Adrenal gland (tissue), 12 donors: ENCODE data around the gene NOL9. TPM values are rescaled to one million over a fixed set of nuclear protein-coding genes. Genes with fewer than 3 reads are reported as not detected.
A peak's percentile ranks its signal among the peaks of the same experiment; 100 is the strongest.
"Not testable (repeated sequence)": the region's sequence is repeated elsewhere in the genome, so short reads cannot be mapped to it uniquely, and the experiment has no call there.

ENCODE experiments used
- DNase-seq, 7 donors: peaks; one replicate each; pipeline ENCODE4 v3.0.0-alpha.2; 2019 to 2020
- H3K27ac ChIP-seq, 5 donors: fragments of 200-600 bp; sonication (generic) in 4 of 5; 1 replicate in 3 of 5; 2 replicates in 2 of 5; pipeline versions ENCODE4 v1.5.1 to v1.8.0; 2016 to 2020; ENCODE audit warnings: mild to moderate bottlenecking in 1 of 5
- H3K27me3 ChIP-seq: fragments of 200-600 bp; 2 replicates; pipeline ENCODE4 v1.8.0; 2021
- H3K36me3 ChIP-seq, 2 donors: fragments of 200-600 bp; replicated peaks in 1 of 2; 1 replicate in 1 of 2; 2 replicates in 1 of 2; pipeline versions ENCODE4 v1.5.1 to v1.8.0; 2018 to 2022
- H3K4me1 ChIP-seq, 2 donors: fragments of 200-600 bp; replicated peaks in 1 of 2; 1 replicate in 1 of 2; 2 replicates in 1 of 2; pipeline versions ENCODE4 v1.5.1 to v1.8.0; 2018 to 2021
- H3K4me3 ChIP-seq, 4 donors: fragments of 200-600 bp; sonication (generic) in 3 of 4; one replicate each; pipeline ENCODE4 v1.5.1; 2016 to 2018
- H3K9me3 ChIP-seq, 3 donors: fragments of 200-600 bp; sonication (generic) in 1 of 3; replicated peaks in 1 of 3; 1 replicate in 2 of 3; 2 replicates in 1 of 3; pipeline versions ENCODE4 v1.5.1 to v1.8.0; 2016 to 2021
- POLR2A ChIP-seq, 2 donors: fragments of 450-650 bp; IDR thresholded peaks; one replicate each; pipeline ENCODE4 v1.6.1; 2017; ENCODE audit warnings: antibody characterized with exemption in 2 of 2, mild to moderate bottlenecking in 2 of 2, moderate library complexity in 1 of 2
- WGBS, 4 donors: extraction: QIAGEN DNeasy Blood & Tissue Kit in 2 of 4; methylation state at CpG; one replicate each; pipeline versions ENCODE4 v1.1.5 to v1.1.7; 2013 to 2017; 5-methylcytosine and 5-hydroxymethylcytosine counted together
- intact Hi-C, 2 donors: fragments of 100-400 bp; cut with DNase I; formaldehyde crosslinking; loops; one replicate each; pipeline versions ENCODE4 v1.14.1 to v1.15.0; 2022 to 2023
- polyA plus RNA-seq, 3 donors: library from polyadenylated mRNA; stranded (reverse); fragments of 200-250 nt in 2 of 3; fragments of 350-450 nt in 1 of 3; fragmentation: Illumina TruSeq in 1 of 3; extraction: RNeasy Lipid Tissue Mini Kit (QIAGEN cat#74804) in 1 of 3; gene quantifications; one replicate each; pipeline ENCODE4 v1.2.3, GENCODE V29; 2013 to 2014
- total RNA-seq, 9 donors: library from RNA; depleted of rRNA in 4 of 9; stranded (reverse); fragments of >200 nt in 4 of 9; fragments of 120-200 nt in 1 of 9; fragmentation: NEBNext Ultra II Directional in 1 of 9; extraction: Animal tissue kit (Norgen Biotek cat#: 25700) in 1 of 9; gene quantifications; one replicate each; pipeline versions ENCODE4 v1.1.0 to v1.2.4, GENCODE V29; 2013 to 2023
- TF ChIP-seq, protein P1 (sequence below), 6 experiments: fragments of 450-650 bp in 4 of 6; fragments of 200-600 bp in 2 of 6; sonication (generic) in 1 of 6; IDR thresholded peaks; 1 replicate in 5 of 6; 2 replicates in 1 of 6; pipeline versions ENCODE4 v1.5.1 to v1.8.0; 2016 to 2021; ENCODE audit warnings: antibody characterized with exemption in 6 of 6, mild to moderate bottlenecking in 2 of 6, moderate library complexity in 1 of 6
- donor health status: healthy with polysubstance abuse.
- donor health status: Bipolar disorder and iron deficiency.
- donor health status: DM: yes; HTN: yes; CAD: no.
- donor health status: DM: no; HTN: no; CAD: no.
- donor health status: DM: no; HTN: no; CAD: no.
- donor health status: DM: yes; HTN: yes; CAD: no.

NOL9 gene
- total and polyA plus RNA-seq, 12 donors = 5.9 to 39.7 (median 19.7) TPM

- intact Hi-C loops = no loop called here
- Histone ChIP-seq H3K9me3 (no peaks in the 10 kb centered on the region), H3K27me3 (no peaks in the 10 kb centered on the region), H3K36me3 (no peaks in the 10 kb centered on the region), H3K4me3 (no peak overlapping the region), H3K4me1 (peaks cover 31 to 63% of the 10 kb centered on the region in 2 donors), H3K27ac (peak overlapping the region in 2 of 5 donors; percentile 45 to 62)
- no peak for DNase-seq
- 27 to 70% (median 67%) methylated on average over 4 of the region's 4 CpGs for WGBS, 4 donors
- no peak for TF ChIP-seq POLR2A (IDR thresholded peaks at IDR 0.05)
- TF ChIP-seq, protein P1, sequence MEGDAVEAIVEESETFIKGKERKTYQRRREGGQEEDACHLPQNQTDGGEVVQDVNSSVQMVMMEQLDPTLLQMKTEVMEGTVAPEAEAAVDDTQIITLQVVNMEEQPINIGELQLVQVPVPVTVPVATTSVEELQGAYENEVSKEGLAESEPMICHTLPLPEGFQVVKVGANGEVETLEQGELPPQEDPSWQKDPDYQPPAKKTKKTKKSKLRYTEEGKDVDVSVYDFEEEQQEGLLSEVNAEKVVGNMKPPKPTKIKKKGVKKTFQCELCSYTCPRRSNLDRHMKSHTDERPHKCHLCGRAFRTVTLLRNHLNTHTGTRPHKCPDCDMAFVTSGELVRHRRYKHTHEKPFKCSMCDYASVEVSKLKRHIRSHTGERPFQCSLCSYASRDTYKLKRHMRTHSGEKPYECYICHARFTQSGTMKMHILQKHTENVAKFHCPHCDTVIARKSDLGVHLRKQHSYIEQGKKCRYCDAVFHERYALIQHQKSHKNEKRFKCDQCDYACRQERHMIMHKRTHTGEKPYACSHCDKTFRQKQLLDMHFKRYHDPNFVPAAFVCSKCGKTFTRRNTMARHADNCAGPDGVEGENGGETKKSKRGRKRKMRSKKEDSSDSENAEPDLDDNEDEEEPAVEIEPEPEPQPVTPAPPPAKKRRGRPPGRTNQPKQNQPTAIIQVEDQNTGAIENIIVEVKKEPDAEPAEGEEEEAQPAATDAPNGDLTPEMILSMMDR (IDR thresholded peaks at IDR 0.05) = no peak
Observed at GRCh38 chr1:6494627-6495026, 59.7 kb downstream of the NOL9 start.

DNA sequence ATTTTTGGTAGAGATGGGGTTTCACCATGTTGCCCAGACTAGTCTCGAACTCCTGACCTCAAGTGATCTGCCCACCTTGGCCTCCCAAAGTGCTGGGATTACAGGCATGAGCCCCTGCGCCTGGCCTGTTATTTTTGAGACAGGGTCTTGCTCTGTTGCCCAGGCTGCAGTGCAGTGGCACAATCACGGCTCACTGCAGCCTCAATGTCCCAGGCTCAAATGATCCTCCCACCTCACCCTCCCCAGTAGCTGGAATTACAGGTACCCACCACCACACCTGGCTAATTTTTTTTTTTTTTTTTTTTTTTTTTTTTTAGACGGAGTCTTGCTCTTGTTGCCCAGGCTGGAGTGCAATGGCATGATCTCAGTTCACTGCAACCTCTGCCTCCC, 60.5 kb downstream of the NOL9 start:
- H3K27ac ChIP-seq, H3K9me3 ChIP-seq, intact Hi-C loops, H3K36me3 ChIP-seq, H3K27me3 ChIP-seq, DNase-seq, H3K4me3 ChIP-seq: not testable (repeated sequence)
- WGBS, 4 donors = 79 to 93% (median 85%) methylated on average over 3 to 4 of the region's 4 CpGs
- H3K4me1 ChIP-seq = peaks cover 31 to 61% of the 10 kb centered on the region in 2 donors

DNA sequence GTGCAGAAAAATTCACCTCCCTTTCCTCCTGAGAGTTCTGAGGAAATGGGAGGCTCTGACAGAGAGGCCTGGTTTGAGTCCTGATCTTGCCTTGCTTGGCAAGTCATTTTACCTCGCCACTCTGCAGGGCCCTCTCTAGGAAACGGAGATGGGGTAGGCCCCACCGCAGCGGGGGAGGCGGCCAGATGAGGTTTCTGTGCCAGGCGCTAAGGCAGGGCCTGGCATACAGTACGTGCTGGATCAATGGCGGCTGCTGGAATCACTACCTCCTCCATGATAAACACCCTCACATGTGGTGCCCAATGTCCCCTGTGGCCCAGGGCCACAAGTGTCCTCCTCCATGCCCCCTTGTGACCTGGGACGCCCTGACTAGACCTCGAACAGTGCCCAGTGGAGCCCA, 62.3 kb downstream of the NOL9 start:
- Histone ChIP-seq H3K27ac (peak overlapping the region in 3 of 5 donors; percentile 74 to 81 (median 79)), H3K4me3 (no peak overlapping the region), H3K4me1 (peaks cover 25 to 48% of the 10 kb centered on the region in 2 donors), H3K9me3 (no peaks in the 10 kb centered on the region), H3K36me3 (no peaks in the 10 kb centered on the region), H3K27me3 (no peaks in the 10 kb centered on the region)
- TF ChIP-seq, protein P1 (IDR thresholded peaks at IDR 0.05) = no peak
- no peak for TF ChIP-seq POLR2A (IDR thresholded peaks at IDR 0.05)
- 60 to 69% (median 67%) methylated on average over 4 to 10 of the region's 10 CpGs for WGBS, 4 donors
- peak in 1 of 7 donors; percentile 30 for DNase-seq
- intact Hi-C loops = no loop called here

GRCh38 chr1:6491480-6491962, 62.8 kb downstream of the NOL9 start, which contains the start of gene PLEKHG5:
Gene PLEKHG5 (minus strand): TSS chr1:6491667. CDS start chr1:6477571, 14,096 bp downstream.
- Histone ChIP-seq H3K36me3 (no peaks in the 10 kb centered on the region), H3K9me3 (no peaks in the 10 kb centered on the region), H3K27ac (peak within 1 kb of the TSS in 4 of 5 donors; percentile 56 to 81 (median 76)), H3K4me3 (peak within 1 kb of the TSS; percentile 10 to 86 (median 67)), H3K27me3 (no peaks in the 10 kb centered on the region), H3K4me1 (peaks cover 22 to 47% of the 10 kb centered on the region in 2 donors)
- 45 to 57% (median 48%) methylated on average over 5 to 6 of the region's 6 CpGs for WGBS, 4 donors
- intact Hi-C loops = no loop called here
- TF ChIP-seq POLR2A (IDR thresholded peaks at IDR 0.05) = no peak
- TF ChIP-seq, protein P1 (IDR thresholded peaks at IDR 0.05) = no peak
- DNase-seq = peak in 2 of 7 donors; percentile 36 to 67

DNA sequence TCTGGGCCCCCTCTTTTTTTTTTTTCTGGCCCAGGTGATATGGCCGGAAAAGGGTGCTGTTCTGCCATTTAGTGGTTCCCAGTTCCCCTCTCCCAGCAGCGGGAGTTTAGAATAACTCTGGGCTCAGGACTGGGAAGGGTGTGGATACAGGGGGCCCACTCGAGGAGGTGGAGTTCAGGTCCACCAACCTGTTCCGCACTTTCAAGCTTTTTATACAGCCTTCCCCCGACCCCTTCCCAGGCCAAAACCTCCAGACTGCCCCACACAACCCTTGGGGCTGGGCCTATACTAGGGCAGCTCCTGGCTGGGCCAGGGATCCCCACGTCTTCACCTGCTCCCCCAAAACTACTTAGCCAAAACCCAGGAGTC, 63.2 kb downstream of the NOL9 start:
- intact Hi-C loops = no loop called here
- 28 to 35% (median 32%) methylated on average over 6 of the region's 6 CpGs for WGBS, 4 donors

More for the DNA sequence above, 63.2 kb downstream of the NOL9 start:
- peak overlapping the region in 3 of 4 donors; percentile 10 to 86 (median 64) for H3K4me3 ChIP-seq
- H3K27ac ChIP-seq = peak overlapping the region in 4 of 5 donors; percentile 56 to 81 (median 76)
- no peaks in the 10 kb centered on the region for H3K36me3 ChIP-seq
- no peaks in the 10 kb centered on the region for H3K27me3 ChIP-seq
- TF ChIP-seq, protein P1 (IDR thresholded peaks at IDR 0.05) = no peak
- TF ChIP-seq POLR2A (IDR thresholded peaks at IDR 0.05) = no peak
- H3K4me1 ChIP-seq = peaks cover 17 to 46% of the 10 kb centered on the region in 2 donors
- H3K9me3 ChIP-seq = no peaks in the 10 kb centered on the region
- DNase-seq = no peak
